CD14-positive monocyte (primary cell): Measurements from ENCODE around the gene KCNB1. TPM values are rescaled to one million over a fixed set of nuclear protein-coding genes. Genes with fewer than 3 reads are reported as not detected.

ENCODE experiments used
- DNase-seq, 3 donors: peaks; one replicate each; pipeline ENCODE4 v3.0.0-alpha.2; 2011 to 2022
- H2AFZ ChIP-seq: 2 replicates; pipeline ENCODE4 v1.6.0; 2012; ENCODE audit warnings: mild to moderate bottlenecking, low read depth, low read length, inconsistent platforms; ENCODE audit not compliant: insufficient read depth, poor library complexity, severe bottlenecking
- H3K27ac ChIP-seq, 2 donors: 1 replicate in 1 of 2; 2 replicates in 1 of 2; pipeline ENCODE4 v1.5.1; 2012 to 2013; ENCODE audit warnings: low read length in 2 of 2, control low read depth in 1 of 2, inconsistent platforms in 1 of 2, low read depth in 1 of 2, mild to moderate bottlenecking in 1 of 2
- H3K27me3 ChIP-seq, 2 donors: one replicate each; pipeline versions ENCODE4 v1.6.0 to v1.6.1; 2011 to 2013; ENCODE audit warnings: low read length in 2 of 2; ENCODE audit not compliant: control insufficient read depth in 2 of 2, insufficient read depth in 2 of 2
- H3K36me3 ChIP-seq, 2 donors: replicated peaks in 1 of 2; 1 replicate in 1 of 2; 2 replicates in 1 of 2; pipeline versions ENCODE4 v1.5.1 to v1.6.1; 2012 to 2013; ENCODE audit warnings: low read length in 2 of 2, control low read depth in 1 of 2, inconsistent platforms in 1 of 2, mild to moderate bottlenecking in 1 of 2; ENCODE audit not compliant: insufficient read depth in 2 of 2, control insufficient read depth in 1 of 2
- H3K4me1 ChIP-seq, 2 donors: 1 replicate in 1 of 2; 2 replicates in 1 of 2; pipeline versions ENCODE4 v1.5.1 to v1.6.1; 2012 to 2013; ENCODE audit warnings: low read length in 2 of 2, control low read depth in 1 of 2, inconsistent platforms in 1 of 2, mild to moderate bottlenecking in 1 of 2, moderate library complexity in 1 of 2; ENCODE audit not compliant: insufficient read depth in 2 of 2, control insufficient read depth in 1 of 2
- H3K4me2 ChIP-seq: replicated peaks from 2 replicates; pipeline ENCODE3; 2012; ENCODE audit warnings: low read length, moderate library complexity, mild to moderate bottlenecking; ENCODE audit not compliant: poor library complexity, severe bottlenecking; ENCODE audit errors: extremely low read depth
- H3K4me3 ChIP-seq, 3 experiments: fragments of 200-600 bp in 1 of 3; sonication (generic) in 1 of 3; replicated peaks in 1 of 3; 1 replicate in 2 of 3; 2 replicates in 1 of 3; pipeline ENCODE4 v1.5.1; 2011 to 2013; ENCODE audit warnings: low read length in 3 of 3, mild to moderate bottlenecking in 3 of 3, control low read depth in 2 of 3, low read depth in 2 of 3, inconsistent platforms in 1 of 3, moderate library complexity in 1 of 3
- H3K79me2 ChIP-seq: 2 replicates; pipeline ENCODE4 v1.6.0; 2012; ENCODE audit warnings: mild to moderate bottlenecking, control low read depth, inconsistent platforms, low read length, moderate library complexity; ENCODE audit not compliant: insufficient read depth
- H3K9ac ChIP-seq: 2 replicates; pipeline ENCODE4 v1.6.0; 2017; ENCODE audit warnings: low read length, mild to moderate bottlenecking; ENCODE audit not compliant: insufficient read depth, poor library complexity, severe bottlenecking
- H3K9me3 ChIP-seq, 2 donors: replicated peaks in 1 of 2; 1 replicate in 1 of 2; 2 replicates in 1 of 2; pipeline versions ENCODE4 v1.5.1 to v1.6.1; 2012 to 2013; ENCODE audit warnings: low read length in 2 of 2, control low read depth in 1 of 2; ENCODE audit not compliant: control insufficient read depth in 1 of 2, insufficient read depth in 1 of 2
- H4K20me1 ChIP-seq: 2 replicates; pipeline ENCODE4 v1.6.0; 2012; ENCODE audit warnings: mild to moderate bottlenecking, low read length, control low read depth, moderate library complexity; ENCODE audit not compliant: insufficient read depth
- H3K27ac Mint-ChIP-seq, 7 donors: one replicate each; pipeline ENCODE4 v1.8.0; 2020; ENCODE audit warnings: mild to moderate bottlenecking in 7 of 7, mixed read lengths in 7 of 7, moderate library complexity in 6 of 7, inconsistent platforms in 2 of 7
- H3K27me3 Mint-ChIP-seq, 3 donors: one replicate each; pipeline ENCODE4 v1.8.0; 2021 to 2022; ENCODE audit warnings: low read depth in 3 of 3, mild to moderate bottlenecking in 3 of 3, mixed read lengths in 3 of 3, moderate library complexity in 3 of 3, inconsistent platforms in 1 of 3
- H3K36me3 Mint-ChIP-seq, 2 donors: one replicate each; pipeline ENCODE4 v1.8.0; 2020; ENCODE audit warnings: mixed read lengths in 2 of 2, inconsistent platforms in 1 of 2, mild to moderate bottlenecking in 1 of 2
- H3K4me1 Mint-ChIP-seq: one replicate; pipeline ENCODE4 v1.8.0; 2020; ENCODE audit warnings: mild to moderate bottlenecking, mixed read lengths
- H3K4me3 Mint-ChIP-seq, 2 donors: one replicate each; pipeline ENCODE4 v1.8.0; 2020; ENCODE audit warnings: mild to moderate bottlenecking in 2 of 2, mixed read lengths in 2 of 2, moderate library complexity in 1 of 2
- H3K9me3 Mint-ChIP-seq, 7 donors: one replicate each; pipeline ENCODE4 v1.8.0; 2020 to 2022; ENCODE audit warnings: mixed read lengths in 7 of 7, mild to moderate bottlenecking in 6 of 7, moderate library complexity in 6 of 7, inconsistent platforms in 2 of 7
- CTCF ChIP-seq: fragments of 200-600 bp; IDR thresholded peaks from one replicate; pipeline ENCODE4 v1.8.0; 2022; ENCODE audit warnings: antibody characterized with exemption, mild to moderate bottlenecking
- WGBS: methylation state at CpG from one replicate; pipeline ENCODE4 v1.1.5; 2013; ENCODE audit warnings: missing lambda C conversion rate; ENCODE audit not compliant: insufficient coverage; 5-methylcytosine and 5-hydroxymethylcytosine counted together
- intact Hi-C, 2 donors: fragments of 100-400 bp; cut with micrococcal nuclease; formaldehyde crosslinking; loops; one replicate each; pipeline versions ENCODE4 v1.15.0 to v1.15.1; 2023
- polyA plus RNA-seq, 3 donors: library from polyadenylated mRNA; depleted of rRNA in 1 of 3; unstranded in 2 of 3; stranded (reverse) in 1 of 3; fragments of 300-500 nt in 2 of 3; fragments of >200 nt in 1 of 3; fragmentation: Illumina TruSeq in 2 of 3; gene quantifications; 1 replicate in 2 of 3; 2 replicates in 1 of 3; pipeline ENCODE4 v1.2.3, GENCODE V29; 2012 to 2021

Gene KCNB1
- polyA plus RNA-seq, 3 donors: not detected

DNA sequence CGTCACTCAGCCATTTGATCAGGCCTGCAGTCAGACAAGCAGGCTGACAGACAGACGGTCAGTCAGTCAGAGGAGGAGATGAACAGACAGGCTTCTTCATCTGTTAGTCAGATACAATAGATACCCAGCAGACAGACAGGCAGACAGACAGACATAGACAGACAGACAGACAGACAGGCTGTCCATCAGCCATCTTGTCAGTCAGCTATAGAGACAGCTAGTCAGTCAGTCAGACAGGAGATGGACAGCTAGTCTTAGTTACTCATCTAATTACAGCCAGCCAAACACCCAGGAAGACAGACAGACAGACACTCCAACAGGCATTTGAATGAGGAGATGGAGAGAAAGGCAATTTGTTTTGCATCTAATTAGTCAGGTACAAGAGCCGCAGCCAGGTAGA lies 36.4 kb downstream of the KCNB1 start:
- H3K27ac ChIP-seq: no peak overlapping the region
- H2AFZ ChIP-seq: no peak overlapping the region
- Mint-ChIP-seq H3K4me3 (no peak overlapping the region), H3K27me3 (peaks cover 7 to 19% (median 9%) of the 10 kb centered on the region in 3 donors), H3K27ac (no peak overlapping the region), H3K36me3 (no peaks in the 10 kb centered on the region), H3K4me1 (no peaks in the 10 kb centered on the region), H3K9me3 (no peaks in the 10 kb centered on the region)
- peaks cover 0 to 3% of the 10 kb centered on the region in 2 donors for H3K9me3 ChIP-seq
- H3K4me1 ChIP-seq: no peaks in the 10 kb centered on the region
- H3K9ac ChIP-seq: no peak overlapping the region
- H3K79me2 ChIP-seq: no peaks in the 10 kb centered on the region
- H4K20me1 ChIP-seq: no peaks in the 10 kb centered on the region
- no peaks in the 10 kb centered on the region for H3K36me3 ChIP-seq
- no peak overlapping the region for H3K4me3 ChIP-seq
- no peak for DNase-seq
- no peaks in the 10 kb centered on the region for H3K27me3 ChIP-seq
- TF ChIP-seq CTCF: no peak
- no peak overlapping the region for H3K4me2 ChIP-seq
- intact Hi-C loops: no loop called here
- 80% methylated on average over 3 of the region's 3 CpGs for WGBS

GRCh38 chr20:49445176-49445575 lies 37.3 kb downstream of the KCNB1 start:
- no peaks in the 10 kb centered on the region for H3K4me1 ChIP-seq
- no peaks in the 10 kb centered on the region for H4K20me1 ChIP-seq
- Mint-ChIP-seq H3K36me3 (no peaks in the 10 kb centered on the region), H3K4me3 (no peak overlapping the region), H3K9me3 (no peaks in the 10 kb centered on the region), H3K4me1 (no peaks in the 10 kb centered on the region), H3K27ac (no peak overlapping the region), H3K27me3 (peaks cover 4 to 18% (median 7%) of the 10 kb centered on the region in 3 donors)
- H3K79me2 ChIP-seq: no peaks in the 10 kb centered on the region
- H3K36me3 ChIP-seq: no peaks in the 10 kb centered on the region
- H2AFZ ChIP-seq: no peak overlapping the region
- 0% methylated on average over 3 of the region's 5 CpGs for WGBS
- no peak overlapping the region for H3K4me3 ChIP-seq
- TF ChIP-seq CTCF: no peak
- no peak overlapping the region for H3K9ac ChIP-seq
- H3K27me3 ChIP-seq: no peaks in the 10 kb centered on the region
- peaks cover 0 to 3% of the 10 kb centered on the region in 2 donors for H3K9me3 ChIP-seq
- no peak overlapping the region for H3K27ac ChIP-seq
- no peak for DNase-seq
- H3K4me2 ChIP-seq: no peak overlapping the region
- intact Hi-C loops: no loop called here
